ENCODE results near the gene GCGR.
A peak's percentile ranks its signal among the peaks of the same experiment; 100 is the strongest.

GCGR gene

GRCh38 chr17:81846743-81847689 lies 43.1 kb downstream of the GCGR start:
- DNase-seq (ENCODE audit: low spot score): no peak

GRCh38 chr17:81849457-81849856 lies 45.5 kb downstream of the GCGR start:
- DNase-seq (ENCODE audit: low spot score): no peak

DNA sequence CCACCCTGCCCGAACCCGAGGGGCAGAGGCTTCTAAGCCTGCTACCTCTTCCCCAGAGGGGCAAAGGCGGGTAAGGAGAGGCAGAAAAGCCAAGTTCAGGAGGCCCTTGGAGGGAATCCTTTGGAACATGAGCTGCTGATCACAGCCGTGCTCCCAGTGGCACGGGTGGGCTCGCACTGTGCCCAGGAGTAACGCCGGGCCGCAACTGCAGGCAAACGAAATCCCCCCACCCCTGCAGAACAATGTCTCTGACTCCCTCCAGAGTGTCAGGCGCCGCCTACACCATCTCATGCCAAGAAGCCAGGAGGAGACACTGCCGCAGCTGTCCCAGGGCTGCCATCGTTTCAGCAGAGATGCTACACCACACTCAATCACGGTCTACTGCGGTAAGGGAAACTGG lies 47.5 kb downstream of the GCGR start:
- DNase-seq (ENCODE audit: low spot score): no peak

DNA sequence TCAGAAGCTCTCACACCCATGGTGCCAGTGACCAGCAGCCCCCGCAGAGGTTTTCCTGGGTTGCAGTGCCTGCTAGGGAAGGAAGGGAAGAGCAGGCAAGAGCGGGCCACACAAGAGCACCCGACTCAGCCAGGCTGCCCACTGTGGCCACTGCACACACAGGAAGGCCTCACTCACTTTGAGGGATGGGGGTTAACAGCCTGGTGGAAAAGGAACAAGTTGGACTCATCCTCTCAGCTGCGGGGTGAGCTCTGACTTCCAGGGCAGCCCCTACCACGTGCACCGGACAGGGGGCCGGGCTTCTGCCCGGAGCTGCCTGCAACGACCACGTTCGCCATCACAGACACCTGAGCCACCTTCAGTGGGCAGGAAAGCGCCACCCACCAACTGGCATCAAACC lies 48.3 kb downstream of the GCGR start:
- no peak for DNase-seq (ENCODE audit: low spot score)

DNA sequence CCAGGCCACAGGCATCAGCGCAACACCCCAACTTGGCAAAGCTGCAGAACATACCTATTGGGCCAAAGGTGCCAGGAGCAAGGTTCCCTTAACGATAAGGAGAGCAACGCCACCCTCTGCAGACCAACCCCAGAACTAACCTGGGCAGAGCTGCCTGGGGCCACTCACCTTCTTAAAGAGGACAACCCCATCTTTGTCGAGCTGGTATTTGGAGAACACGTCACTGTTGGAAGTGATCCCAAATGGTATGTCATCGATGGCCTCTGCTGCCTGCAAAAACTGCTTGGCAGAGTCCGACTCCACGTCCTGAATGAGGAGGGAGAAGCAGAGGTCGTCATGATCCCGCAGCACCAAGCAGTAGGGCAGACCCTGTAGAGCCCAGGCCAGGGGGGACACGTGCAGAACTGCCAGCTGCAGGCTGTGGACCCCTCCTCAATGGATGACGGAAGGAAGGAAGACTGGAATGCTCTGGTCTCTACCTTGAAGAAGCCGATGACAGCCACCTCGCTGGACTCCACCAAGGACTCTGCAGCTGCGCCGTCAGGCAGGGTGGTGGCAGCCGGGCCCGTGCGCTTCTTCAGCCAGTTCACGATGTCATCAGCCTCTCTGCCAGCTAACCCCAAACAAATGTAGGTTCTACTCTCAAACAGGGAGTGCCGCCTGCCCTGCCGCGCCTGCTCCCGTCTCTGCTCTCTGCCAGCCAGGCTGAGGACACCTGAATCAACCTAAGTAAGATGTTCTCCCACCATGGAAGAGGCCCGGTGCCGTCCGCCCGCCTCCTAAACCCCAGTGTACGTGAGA lies 51.2 kb downstream of the GCGR start:
- no peak for DNase-seq (ENCODE audit: low spot score)

GRCh38 chr17:81858170-81858966 lies 54.4 kb downstream of the GCGR start:
- DNase-seq (ENCODE audit: low spot score): no peak

GRCh38 chr17:81858967-81859905 lies 55.3 kb downstream of the GCGR start:
- no peak for DNase-seq (ENCODE audit: low spot score)

GRCh38 chr17:81859906-81860755 lies 56.2 kb downstream of the GCGR start, which contains the start of gene P4HB:
TSS of gene P4HB (minus strand) at chr17:81860535. CDS start at chr17:81860471, 64 bp downstream.
- DNase-seq (ENCODE audit: low spot score): no peak

DNA sequence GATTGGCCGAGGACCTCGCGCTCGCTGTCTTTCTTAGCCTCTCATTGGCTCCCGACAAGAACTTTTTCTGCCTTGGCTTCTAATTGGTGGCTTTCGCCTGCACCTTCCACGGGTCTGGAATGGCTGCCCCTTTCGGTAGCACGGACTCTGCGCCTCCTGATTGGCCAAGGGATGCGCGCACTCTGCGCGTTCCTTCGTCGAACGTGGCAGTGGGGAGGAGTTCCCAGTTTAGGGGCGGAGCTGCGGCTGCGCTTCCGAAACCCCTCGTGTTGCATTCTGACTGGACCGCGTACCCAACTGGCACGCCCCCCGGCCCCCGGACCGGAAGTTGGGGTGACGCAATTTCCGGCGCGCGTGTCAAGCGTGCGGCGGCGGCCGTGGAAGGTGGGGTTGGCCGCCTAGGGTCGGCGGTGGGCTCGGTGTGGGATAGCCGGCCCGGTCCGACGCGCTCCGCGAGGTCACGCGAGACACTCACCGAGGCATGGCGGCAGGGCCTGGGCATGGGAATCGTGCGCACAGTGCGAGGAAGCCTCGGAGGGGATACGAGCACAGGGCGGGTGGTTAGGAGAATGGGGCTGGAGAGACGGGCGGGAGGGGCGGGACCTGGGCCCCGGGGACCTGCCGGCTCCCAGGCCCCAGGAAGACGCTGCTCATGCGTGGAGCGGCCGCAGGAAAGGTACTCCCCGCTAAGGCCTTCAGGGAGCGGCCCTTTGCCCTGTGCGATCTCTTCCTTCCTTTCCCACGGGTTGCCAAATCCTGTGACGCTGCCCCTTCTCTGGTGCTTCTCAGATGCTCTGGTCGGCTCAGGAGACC lies 57.0 kb downstream of the GCGR start:
- DNase-seq (ENCODE audit: low spot score): peak; percentile 99

GRCh38 chr17:81863123-81863675 lies 59.2 kb downstream of the GCGR start:
- no peak for DNase-seq (ENCODE audit: low spot score)
